Activated CD4-positive, alpha-beta T cell treated with anti-CD3 and anti-CD28 coated beads, Interleukin-10, Interleukin-2, amounts not matched to agents 100 ng/mL and 50 ng/mL, durations not matched to agents 16 hours and 8 hours (primary cell): ENCODE measurements around the gene LOX.

ENCODE experiments used
- DNase-seq: peaks from one replicate; pipeline ENCODE4 v3.0.0-alpha.2; 2020

LOX gene

GRCh38 chr5:122051569-122051968, 26.5 kb downstream of the LOX start:
- DNase-seq, result no peak

GRCh38 chr5:122050959-122051358, 27.1 kb downstream of the LOX start:
- no peak for DNase-seq

- no peak for DNase-seq
Measured at GRCh38 chr5:122040636-122041302, 37.3 kb downstream of the LOX start.

GRCh38 chr5:122036326-122036725, 41.7 kb downstream of the LOX start:
- no peak for DNase-seq

GRCh38 chr5:122035913-122036312, 42.1 kb downstream of the LOX start:
- no peak for DNase-seq

GRCh38 chr5:122031836-122032235, 46.2 kb downstream of the LOX start:
- DNase-seq, result no peak

- no peak for DNase-seq
Measured at GRCh38 chr5:122030251-122030650, 47.8 kb downstream of the LOX start.

GRCh38 chr5:122029818-122030217, 48.2 kb downstream of the LOX start:
- no peak for DNase-seq

- no peak for DNase-seq
Measured at GRCh38 chr5:122022966-122023365, 55.1 kb downstream of the LOX start.

- DNase-seq, result peak; percentile 71
Measured at GRCh38 chr5:122019919-122020590, 58.0 kb downstream of the LOX start.

- DNase-seq, result no peak
Measured at GRCh38 chr5:122015471-122015870, 62.6 kb downstream of the LOX start.

- no peak for DNase-seq
Measured at GRCh38 chr5:122014236-122014935, 63.7 kb downstream of the LOX start.
